Measurements from ENCODE around the gene CAPN1. TPM values are rescaled to one million over a fixed set of nuclear protein-coding genes. Genes with fewer than 3 reads are reported as not detected.
"Not testable (repeated sequence)": the region's sequence is repeated elsewhere in the genome, so short reads cannot be mapped to it uniquely, and the experiment has no call there.

CAPN1 gene
- total RNA-seq, 1 donor: 102 TPM

DNA sequence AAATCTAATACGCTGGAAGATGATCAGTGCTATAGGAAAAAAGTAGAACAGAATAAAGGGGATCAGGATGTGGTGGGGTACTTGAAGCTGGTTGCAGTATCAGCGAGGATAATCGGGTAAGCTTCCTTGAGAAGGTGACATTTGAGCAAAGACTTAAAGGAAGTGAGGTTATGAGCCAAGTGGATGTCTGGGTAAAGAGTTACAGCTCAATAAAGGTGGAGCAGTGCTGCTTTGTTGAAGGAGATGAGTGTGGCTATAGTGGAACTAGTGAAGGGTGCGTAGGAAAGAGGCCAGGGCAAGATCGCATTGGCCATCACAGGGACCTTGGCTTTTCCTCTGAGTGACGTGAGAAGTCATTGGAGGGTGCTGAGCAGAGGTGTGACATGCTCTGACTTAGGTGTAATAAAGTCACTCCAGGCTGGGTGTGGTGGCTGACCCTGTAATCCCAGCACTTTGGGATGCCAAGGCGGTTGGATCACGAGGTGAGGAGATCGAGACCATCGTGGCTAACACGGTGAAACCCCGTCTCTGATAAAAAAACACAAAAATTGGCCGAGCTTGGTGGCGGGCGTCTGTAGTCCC is 45.1 kb upstream of the CAPN1 start:
- H3K4me1 ChIP-seq (ENCODE audit: insufficient read depth, low read length): peaks cover 18% of the 10 kb centered on the region
- H3K27ac ChIP-seq (ENCODE audit: low read depth, low read length): no peak overlapping the region
- H3K9me3 ChIP-seq (ENCODE audit: low read depth, low read length): no peaks in the 10 kb centered on the region
- TF ChIP-seq, protein P1, sequence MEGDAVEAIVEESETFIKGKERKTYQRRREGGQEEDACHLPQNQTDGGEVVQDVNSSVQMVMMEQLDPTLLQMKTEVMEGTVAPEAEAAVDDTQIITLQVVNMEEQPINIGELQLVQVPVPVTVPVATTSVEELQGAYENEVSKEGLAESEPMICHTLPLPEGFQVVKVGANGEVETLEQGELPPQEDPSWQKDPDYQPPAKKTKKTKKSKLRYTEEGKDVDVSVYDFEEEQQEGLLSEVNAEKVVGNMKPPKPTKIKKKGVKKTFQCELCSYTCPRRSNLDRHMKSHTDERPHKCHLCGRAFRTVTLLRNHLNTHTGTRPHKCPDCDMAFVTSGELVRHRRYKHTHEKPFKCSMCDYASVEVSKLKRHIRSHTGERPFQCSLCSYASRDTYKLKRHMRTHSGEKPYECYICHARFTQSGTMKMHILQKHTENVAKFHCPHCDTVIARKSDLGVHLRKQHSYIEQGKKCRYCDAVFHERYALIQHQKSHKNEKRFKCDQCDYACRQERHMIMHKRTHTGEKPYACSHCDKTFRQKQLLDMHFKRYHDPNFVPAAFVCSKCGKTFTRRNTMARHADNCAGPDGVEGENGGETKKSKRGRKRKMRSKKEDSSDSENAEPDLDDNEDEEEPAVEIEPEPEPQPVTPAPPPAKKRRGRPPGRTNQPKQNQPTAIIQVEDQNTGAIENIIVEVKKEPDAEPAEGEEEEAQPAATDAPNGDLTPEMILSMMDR (IDR thresholded peaks at IDR 0.05; ENCODE audit: extremely low read depth, low read depth, low read length): no peak
- no peak overlapping the region for H3K4me2 ChIP-seq (ENCODE audit: insufficient read depth, low read length)
- no peak for DNase-seq (ENCODE audit: insufficient read length, low spot score, missing footprints)
- peaks cover 36% of the 10 kb centered on the region for H3K79me2 ChIP-seq (ENCODE audit: insufficient read depth, low read length)
- no peak overlapping the region for H2AFZ ChIP-seq (ENCODE audit: low read length)
- H3K4me3 ChIP-seq (ENCODE audit: insufficient read depth, low read length): no peak overlapping the region
- peaks cover 13% of the 10 kb centered on the region for H3K36me3 ChIP-seq (ENCODE audit: insufficient read depth, low read length)
- peaks cover 6% of the 10 kb centered on the region for H3K27me3 ChIP-seq (ENCODE audit: insufficient read depth, low read length)
- H4K20me1 ChIP-seq (ENCODE audit: insufficient read depth, low read length): peaks cover 23% of the 10 kb centered on the region

DNA sequence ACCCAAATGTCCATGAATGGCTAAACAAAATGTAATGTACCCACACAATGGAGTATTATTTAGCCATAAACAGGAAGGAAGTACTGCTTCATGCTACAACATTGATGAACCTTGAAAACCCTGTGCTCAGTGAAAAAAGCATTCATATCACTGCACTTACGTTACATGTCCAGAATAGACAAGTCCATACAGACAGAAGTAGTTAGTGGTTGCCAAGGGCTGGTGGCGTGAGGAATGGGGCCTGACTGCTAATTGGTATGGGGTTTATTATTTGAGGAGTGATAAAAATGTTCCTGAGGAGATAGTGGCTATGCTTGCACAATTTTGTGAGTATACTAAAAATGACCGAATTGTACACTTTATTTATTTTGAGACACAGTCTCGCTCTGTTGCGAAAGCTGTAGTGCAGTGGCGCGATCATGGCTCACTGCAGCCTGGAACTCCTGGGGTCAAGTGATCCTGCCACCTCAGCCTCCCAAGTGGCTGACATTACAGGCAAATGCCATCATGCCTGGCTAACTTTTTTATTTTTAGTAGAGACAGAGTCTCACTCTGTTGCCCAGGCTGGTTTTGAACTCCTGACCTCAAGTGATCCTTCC is 39.7 kb upstream of the CAPN1 start:
- no peaks in the 10 kb centered on the region for H4K20me1 ChIP-seq (ENCODE audit: insufficient read depth, low read length)
- no peaks in the 10 kb centered on the region for H3K4me1 ChIP-seq (ENCODE audit: insufficient read depth, low read length)
- H2AFZ ChIP-seq (ENCODE audit: low read length): no peak overlapping the region
- peaks cover 22% of the 10 kb centered on the region for H3K27me3 ChIP-seq (ENCODE audit: insufficient read depth, low read length)
- H3K9me3 ChIP-seq (ENCODE audit: low read depth, low read length): no peaks in the 10 kb centered on the region
- H3K27ac ChIP-seq (ENCODE audit: low read depth, low read length): no peak overlapping the region
- H3K36me3 ChIP-seq (ENCODE audit: insufficient read depth, low read length): no peaks in the 10 kb centered on the region
- H3K79me2 ChIP-seq (ENCODE audit: insufficient read depth, low read length): no peaks in the 10 kb centered on the region
- no peak for DNase-seq (ENCODE audit: insufficient read length, low spot score, missing footprints)
- no peak overlapping the region for H3K4me2 ChIP-seq (ENCODE audit: insufficient read depth, low read length)
- no peak overlapping the region for H3K4me3 ChIP-seq (ENCODE audit: insufficient read depth, low read length)
- TF ChIP-seq, protein P1 (IDR thresholded peaks at IDR 0.05; ENCODE audit: extremely low read depth, low read depth, low read length): no peak

DNA sequence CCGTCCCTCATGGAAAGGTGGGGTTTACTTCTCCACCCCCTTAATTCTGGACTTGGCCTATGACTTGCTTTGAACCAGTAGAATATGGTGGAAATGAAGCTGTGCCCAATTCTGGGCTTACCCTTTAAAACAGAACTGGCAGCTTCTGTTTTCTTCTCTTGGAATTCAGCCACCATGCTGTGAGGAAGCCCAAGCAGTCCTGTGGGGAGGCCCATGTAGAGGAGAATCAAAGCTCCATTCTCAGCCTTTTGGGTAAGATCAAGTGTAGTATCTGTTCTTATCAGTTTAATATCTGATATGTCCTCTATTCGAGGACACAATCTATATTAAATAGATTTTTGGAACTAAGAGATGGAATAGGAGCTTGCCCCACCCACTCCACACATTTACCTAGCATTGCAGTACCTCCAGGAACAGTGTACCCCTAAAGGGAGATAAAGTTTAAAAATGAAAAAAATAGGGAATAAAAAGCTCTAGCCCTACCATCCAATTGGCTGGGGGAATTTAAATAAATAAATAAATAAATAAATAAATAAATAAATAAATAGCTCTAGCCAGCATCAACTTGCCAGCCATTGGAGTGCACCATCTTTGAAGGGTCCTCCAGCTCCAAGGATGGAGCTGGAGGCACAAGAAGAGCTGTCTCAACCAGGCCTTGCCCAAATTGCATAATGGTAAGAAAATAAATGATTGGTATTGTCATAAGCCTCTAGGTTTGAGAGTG is 34.2 kb upstream of the CAPN1 start:
- H3K4me3 ChIP-seq (ENCODE audit: insufficient read depth, low read length): no peak overlapping the region
- no peaks in the 10 kb centered on the region for H3K9me3 ChIP-seq (ENCODE audit: low read depth, low read length)
- no peaks in the 10 kb centered on the region for H3K36me3 ChIP-seq (ENCODE audit: insufficient read depth, low read length)
- H3K4me1 ChIP-seq (ENCODE audit: insufficient read depth, low read length): peaks cover 16% of the 10 kb centered on the region
- peaks cover 12% of the 10 kb centered on the region for H3K27me3 ChIP-seq (ENCODE audit: insufficient read depth, low read length)
- TF ChIP-seq, protein P1 (IDR thresholded peaks at IDR 0.05; ENCODE audit: extremely low read depth, low read depth, low read length): no peak
- no peaks in the 10 kb centered on the region for H4K20me1 ChIP-seq (ENCODE audit: insufficient read depth, low read length)
- H3K4me2 ChIP-seq (ENCODE audit: insufficient read depth, low read length): no peak overlapping the region
- H3K27ac ChIP-seq (ENCODE audit: low read depth, low read length): no peak overlapping the region
- H2AFZ ChIP-seq (ENCODE audit: low read length): no peak overlapping the region
- no peaks in the 10 kb centered on the region for H3K79me2 ChIP-seq (ENCODE audit: insufficient read depth, low read length)
- no peak for DNase-seq (ENCODE audit: insufficient read length, low spot score, missing footprints)

DNA sequence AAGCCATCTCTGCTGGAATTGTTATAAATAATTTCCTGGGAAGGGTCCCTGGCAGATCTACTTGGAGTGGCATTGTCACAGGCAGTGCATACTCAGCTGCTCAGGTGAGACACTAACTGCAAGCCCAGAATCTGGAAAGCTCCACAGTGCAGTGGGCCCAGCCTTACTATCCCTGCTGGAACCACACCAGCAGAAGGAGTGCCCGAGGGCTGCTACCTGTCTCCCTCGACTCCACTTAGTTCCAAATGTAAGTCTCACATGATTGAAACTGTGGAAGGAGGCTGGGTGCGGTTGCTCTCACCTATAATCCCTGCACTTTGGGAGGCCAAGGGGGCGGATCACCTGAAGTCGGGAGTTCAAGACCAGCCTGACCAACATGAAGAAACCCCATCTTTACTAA is 33.1 kb upstream of the CAPN1 start:
- no peaks in the 10 kb centered on the region for H3K79me2 ChIP-seq (ENCODE audit: insufficient read depth, low read length)
- no peaks in the 10 kb centered on the region for H4K20me1 ChIP-seq (ENCODE audit: insufficient read depth, low read length)
- no peak for DNase-seq (ENCODE audit: insufficient read length, low spot score, missing footprints)
- H3K27ac ChIP-seq (ENCODE audit: low read depth, low read length): no peak overlapping the region
- no peak overlapping the region for H3K4me3 ChIP-seq (ENCODE audit: insufficient read depth, low read length)
- H2AFZ ChIP-seq (ENCODE audit: low read length): no peak overlapping the region
- no peak overlapping the region for H3K4me2 ChIP-seq (ENCODE audit: insufficient read depth, low read length)
- H3K27me3 ChIP-seq (ENCODE audit: insufficient read depth, low read length): peaks cover 11% of the 10 kb centered on the region
- TF ChIP-seq, protein P1 (IDR thresholded peaks at IDR 0.05; ENCODE audit: extremely low read depth, low read depth, low read length): no peak
- no peaks in the 10 kb centered on the region for H3K36me3 ChIP-seq (ENCODE audit: insufficient read depth, low read length)
- peaks cover 21% of the 10 kb centered on the region for H3K4me1 ChIP-seq (ENCODE audit: insufficient read depth, low read length)
- H3K9me3 ChIP-seq (ENCODE audit: low read depth, low read length): no peaks in the 10 kb centered on the region

DNA sequence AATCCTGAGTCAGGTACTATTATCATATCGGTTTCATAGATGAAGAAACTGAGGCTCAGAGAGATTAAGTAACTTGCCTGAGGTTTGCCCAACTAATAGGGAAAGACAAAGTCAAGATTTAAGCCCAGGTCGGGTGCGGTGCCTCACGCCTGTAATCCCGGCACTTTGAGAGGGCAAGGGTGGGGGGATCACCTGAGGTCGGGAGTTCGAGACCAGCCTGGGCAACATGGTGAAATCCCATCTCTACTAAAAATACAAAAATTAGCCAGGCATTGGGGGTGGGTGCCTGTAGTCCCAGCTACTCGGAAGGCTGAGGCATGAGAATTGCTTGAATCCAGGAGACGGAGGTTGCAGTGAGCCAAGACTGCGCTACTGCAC is 31.6 kb upstream of the CAPN1 start:
- Histone ChIP-seq H3K4me1 (ENCODE audit: insufficient read depth, low read length) (peaks cover 21% of the 10 kb centered on the region), H3K27ac (ENCODE audit: low read depth, low read length) (peak overlapping the region; percentile 47), H3K4me2 (ENCODE audit: insufficient read depth, low read length) (peak overlapping the region; percentile 68), H3K4me3 (ENCODE audit: insufficient read depth, low read length) (peak overlapping the region; percentile 13)
- not testable (repeated sequence) for H2AFZ ChIP-seq (ENCODE audit: low read length); H3K79me2 ChIP-seq (ENCODE audit: insufficient read depth, low read length); H3K36me3 ChIP-seq (ENCODE audit: insufficient read depth, low read length); DNase-seq (ENCODE audit: insufficient read length, low spot score, missing footprints); H4K20me1 ChIP-seq (ENCODE audit: insufficient read depth, low read length); H3K9me3 ChIP-seq (ENCODE audit: low read depth, low read length); H3K27me3 ChIP-seq (ENCODE audit: insufficient read depth, low read length)
